GM19240 (cell line): ENCODE measurements around the gene MNDA.
A peak's percentile ranks its signal among the peaks of the same experiment; 100 is the strongest.

Experiments
- DNase-seq: peaks from one replicate; pipeline ENCODE4 v3.0.0; 2011; ENCODE audit warnings: low spot score; ENCODE audit not compliant: insufficient read length

MNDA gene

GRCh38 chr1:158830904-158831507, at the start of gene MNDA:
MNDA (plus strand) TSS chr1:158831351; CDS start chr1:158842154, 10,803 bp downstream.
- DNase-seq, result no peak

GRCh38 chr1:158793604-158794003, 37.5 kb upstream of the MNDA start:
- DNase-seq, result no peak

DNA sequence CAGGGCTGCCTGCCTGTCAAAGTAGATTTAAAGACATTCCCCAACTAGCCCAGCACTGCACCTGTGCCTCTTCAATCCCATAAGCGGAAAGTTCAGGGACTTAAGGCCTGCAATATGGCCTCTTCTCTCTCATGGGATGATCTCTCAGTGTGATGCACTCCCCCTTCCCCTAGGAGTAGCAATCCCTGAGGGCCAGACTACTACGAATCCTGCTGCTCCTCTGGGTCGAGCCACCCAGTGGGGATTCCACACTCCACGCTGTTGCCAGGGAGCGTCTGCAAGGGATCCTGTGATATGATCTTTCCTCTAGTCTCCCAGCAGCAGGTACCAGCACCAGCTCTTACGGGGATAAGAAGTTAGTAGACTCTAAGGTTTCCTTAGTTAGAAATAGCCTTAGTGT, 36.9 kb upstream of the MNDA start:
- no peak for DNase-seq

- DNase-seq, result no peak
These were observed 32.6 kb upstream of the MNDA start for GRCh38 chr1:158798531-158798930.

- DNase-seq, result no peak
These were observed 31.5 kb upstream of the MNDA start for GRCh38 chr1:158799689-158800088.

DNA sequence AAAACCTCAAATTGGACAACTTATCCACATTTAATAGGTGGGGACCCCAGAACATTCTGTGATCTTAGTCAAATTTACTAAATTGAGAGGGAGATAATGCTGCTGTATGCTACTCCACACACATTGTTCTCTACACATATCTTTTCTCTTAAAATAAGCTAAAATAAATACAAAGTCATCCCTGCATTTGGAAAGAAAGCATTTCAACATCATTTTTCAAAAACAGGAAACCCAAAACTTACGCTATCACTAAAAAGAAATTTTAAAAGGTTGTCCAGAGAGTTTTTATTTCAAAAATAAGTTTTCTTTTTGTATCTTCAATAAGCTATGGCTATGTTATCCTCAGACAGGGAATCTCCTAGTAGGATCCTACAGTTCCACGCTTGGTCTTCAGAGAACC, 30.6 kb upstream of the MNDA start:
- no peak for DNase-seq

GRCh38 chr1:158801396-158801795, 29.8 kb upstream of the MNDA start:
- no peak for DNase-seq

DNA sequence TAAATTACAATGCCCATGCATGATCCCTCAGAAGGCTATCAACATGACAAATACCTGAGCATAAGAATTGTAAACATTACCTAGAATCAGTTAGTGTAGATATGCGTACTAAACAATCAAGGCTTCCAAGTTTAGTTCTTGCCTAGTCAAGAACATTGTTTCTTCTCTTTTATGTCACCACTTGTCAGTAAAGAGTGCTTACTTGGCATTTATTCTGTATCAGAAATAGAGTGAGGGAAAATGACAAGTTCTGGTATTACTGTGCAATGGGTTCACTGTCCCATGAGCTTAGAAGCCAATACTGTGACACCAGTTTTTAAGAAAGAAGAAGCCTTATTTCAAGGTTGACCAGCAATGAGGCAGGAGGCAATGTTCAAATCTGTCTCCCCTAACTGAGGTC, 27.5 kb upstream of the MNDA start:
- no peak for DNase-seq

DNA sequence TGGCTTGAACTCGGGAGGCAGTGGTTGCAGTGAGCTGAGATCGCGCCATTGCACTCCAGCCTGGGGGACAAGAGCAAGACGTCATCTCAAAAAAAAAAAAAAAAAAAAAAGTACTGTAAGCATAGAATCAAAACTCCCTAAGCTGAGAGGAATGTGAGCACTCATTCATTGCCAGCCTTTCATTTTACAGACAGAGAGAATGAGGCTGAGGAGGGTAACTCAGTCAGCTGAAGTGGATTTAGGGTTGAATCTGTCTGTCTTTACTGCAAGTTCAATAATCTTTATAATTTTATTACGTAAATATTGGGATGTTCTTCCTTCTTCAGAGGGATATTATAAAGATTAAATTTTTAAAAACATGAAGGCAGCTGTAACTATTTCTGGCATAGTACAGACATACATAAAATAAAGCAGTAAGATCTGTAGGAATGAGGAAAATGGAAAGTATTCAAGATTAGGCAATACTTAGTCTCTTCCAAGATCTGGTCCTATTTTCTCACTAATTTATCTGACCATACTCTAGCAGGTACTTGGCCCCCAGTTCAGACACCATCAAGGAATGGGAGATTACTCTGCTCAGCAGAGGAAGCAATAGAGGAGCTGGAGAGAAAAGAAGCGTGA, 24.1 kb upstream of the MNDA start:
- no peak for DNase-seq

GRCh38 chr1:158809256-158809655, 21.9 kb upstream of the MNDA start:
- DNase-seq, result no peak

GRCh38 chr1:158809862-158810261, 21.3 kb upstream of the MNDA start:
- no peak for DNase-seq

DNA sequence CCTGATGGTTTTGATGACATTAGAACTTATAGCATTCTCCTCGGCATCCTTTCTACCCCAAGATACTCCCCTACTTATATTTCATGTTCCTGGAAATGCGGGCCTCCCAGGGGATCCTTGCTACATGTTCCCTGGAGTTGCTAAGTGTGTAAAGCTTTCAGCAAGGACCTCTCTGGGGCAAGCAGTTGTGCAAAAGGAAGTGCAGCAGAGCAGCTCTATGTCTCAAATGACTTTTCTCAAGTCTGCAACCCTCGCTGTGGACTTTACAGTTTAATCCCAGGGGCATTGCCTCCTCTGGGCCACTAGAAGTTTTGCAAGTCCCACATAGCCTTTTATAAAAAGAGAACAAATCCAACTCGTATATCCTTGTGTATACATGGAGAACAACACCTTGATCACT, 20.8 kb upstream of the MNDA start:
- DNase-seq, result no peak

GRCh38 chr1:158812336-158812735, 18.8 kb upstream of the MNDA start:
- DNase-seq, result no peak

DNA sequence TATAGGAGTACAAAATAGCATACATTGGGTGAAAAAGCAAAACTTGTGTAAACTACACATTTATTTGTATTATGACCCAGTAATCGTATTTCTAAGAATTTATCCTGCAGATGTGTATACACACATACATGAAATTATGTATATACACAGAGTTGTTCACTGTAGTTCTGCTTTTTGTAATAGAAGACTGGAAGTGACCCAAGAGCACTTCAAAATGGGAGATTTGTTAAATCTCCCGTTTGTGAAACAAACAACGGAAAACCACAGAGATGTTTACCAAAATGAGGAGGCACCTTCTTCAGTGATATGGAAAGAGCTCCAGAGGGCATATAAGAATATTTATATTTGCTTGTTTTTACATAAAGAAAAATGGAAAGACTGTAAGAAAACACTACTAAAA, 18.0 kb upstream of the MNDA start:
- DNase-seq, result no peak

DNA sequence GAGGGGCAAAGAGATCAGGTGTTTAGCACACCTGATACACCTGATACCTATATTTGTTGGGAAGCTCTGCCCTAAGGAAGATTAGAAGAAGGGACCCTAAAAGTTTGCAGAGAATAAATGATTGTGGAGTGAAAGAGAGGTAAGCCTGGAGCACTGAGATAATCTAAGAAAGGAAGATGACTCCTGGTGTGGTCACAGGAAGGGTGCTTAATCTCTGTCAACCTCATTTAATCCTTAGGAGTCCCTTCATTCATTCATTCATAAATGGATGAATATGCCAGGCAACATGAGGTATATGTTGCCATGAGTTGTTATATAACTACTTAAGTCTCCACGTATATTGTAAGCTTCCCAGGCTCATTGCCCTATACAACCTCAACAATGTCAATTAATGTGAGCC, 16.2 kb upstream of the MNDA start:
- no peak for DNase-seq

GRCh38 chr1:158818560-158818959, 12.6 kb upstream of the MNDA start:
- DNase-seq, result no peak

DNA sequence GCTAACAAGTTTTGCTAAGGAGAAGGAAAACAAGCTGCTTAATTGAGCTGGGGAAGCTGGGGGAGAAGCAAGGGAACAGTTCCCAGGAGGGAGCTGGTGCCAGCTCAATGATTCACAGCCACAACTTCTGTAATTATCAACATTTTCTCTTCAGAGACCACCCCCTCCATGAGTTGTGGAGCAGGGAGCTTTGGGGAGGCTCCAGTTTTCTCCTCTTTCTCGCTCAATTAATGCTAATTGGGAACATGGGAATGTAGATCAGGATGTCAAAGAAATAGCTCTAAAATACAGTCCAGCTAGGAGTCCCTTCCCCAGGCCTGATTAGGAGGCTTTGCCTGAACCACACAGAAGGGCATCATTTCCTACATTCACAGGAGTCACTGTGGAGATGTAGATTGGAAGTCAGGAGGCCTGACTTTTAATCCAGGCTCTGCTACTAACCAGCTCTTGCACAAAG, 12.1 kb upstream of the MNDA start:
- DNase-seq, result no peak

GRCh38 chr1:158819461-158820443, 11.4 kb upstream of the MNDA start:
- peak; percentile 13 for DNase-seq

DNA sequence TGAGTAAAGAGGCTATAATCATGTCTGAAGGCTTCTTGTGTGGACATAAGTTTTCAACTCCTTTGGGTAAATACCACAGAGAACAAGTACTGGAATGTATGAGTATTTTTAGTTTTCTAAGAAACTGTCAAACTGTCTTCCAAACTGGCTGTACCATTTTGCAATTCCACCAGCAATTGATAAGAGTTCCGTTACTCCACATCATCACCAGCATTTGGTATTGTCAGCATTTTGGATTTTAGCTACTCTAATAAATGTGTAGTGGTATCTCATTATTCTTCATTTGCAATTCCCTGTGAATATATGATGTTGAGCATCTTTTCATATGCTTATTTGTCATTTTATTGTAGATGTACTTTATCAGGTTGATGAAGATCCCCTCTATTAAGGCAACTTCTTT, 9.4 kb upstream of the MNDA start:
- DNase-seq, result no peak

DNA sequence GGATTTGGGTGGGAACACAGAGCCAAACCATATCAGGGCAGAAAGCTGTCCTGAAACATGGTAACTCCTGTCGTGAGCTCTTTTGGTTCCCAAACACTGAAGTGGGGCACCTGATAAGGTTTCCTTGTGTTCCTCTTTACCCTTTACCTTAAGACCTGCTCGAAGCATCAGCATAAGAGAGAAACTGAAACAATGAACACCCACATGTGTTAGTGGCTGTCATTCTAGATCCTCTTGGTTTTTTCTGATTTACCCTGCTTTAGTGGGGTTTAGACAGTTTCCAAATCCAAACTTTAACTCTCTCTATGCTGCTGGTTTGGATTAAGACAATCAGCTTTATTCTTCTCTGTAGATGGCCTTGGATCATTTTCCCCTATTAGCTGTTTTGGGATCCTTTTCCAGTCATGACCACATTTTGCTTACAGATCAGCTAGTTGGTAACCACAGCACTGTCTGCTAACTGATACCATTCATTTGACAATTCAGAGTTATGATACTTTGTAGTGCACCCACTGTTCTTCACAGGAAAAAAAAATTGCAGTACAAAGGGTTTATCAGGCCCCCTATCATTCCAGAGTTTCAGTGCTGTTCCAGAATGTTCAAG, 975 bp upstream of the MNDA start:
- DNase-seq, result no peak

DNA sequence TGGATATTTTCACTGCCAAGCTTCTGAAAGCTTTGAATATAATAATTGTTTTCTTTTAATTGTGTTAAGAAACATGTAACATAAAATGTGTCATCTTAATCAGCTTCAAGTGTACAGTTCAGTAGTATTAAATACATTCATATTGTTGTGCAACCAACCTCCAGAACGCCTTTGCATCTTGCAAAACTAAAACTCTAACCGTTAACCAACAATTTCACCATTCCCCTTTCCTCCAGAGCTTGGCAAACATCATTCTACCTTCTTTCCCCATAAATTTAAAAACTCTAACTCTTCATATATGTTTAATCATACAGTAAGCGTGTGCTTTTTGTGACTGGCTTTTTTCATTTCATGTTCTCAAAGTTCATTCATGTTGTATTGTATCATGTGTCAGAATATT, 2.1 kb downstream of the MNDA start:
- DNase-seq, result no peak

GRCh38 chr1:158836038-158836437, 4.9 kb downstream of the MNDA start:
- no peak for DNase-seq
